Fibroblast of lung (primary cell): ENCODE measurements around the gene TCP11. TPM values are rescaled to one million over a fixed set of nuclear protein-coding genes. Genes with fewer than 3 reads are reported as not detected.
A peak's percentile ranks its signal among the peaks of the same experiment; 100 is the strongest.

Source experiments
- DNase-seq, 2 donors: peaks; one replicate each; pipeline versions ENCODE4 v3.0.0 to v3.0.0-alpha.2; 2010; ENCODE audit warnings: low read depth in 2 of 2
- H2AFZ ChIP-seq: 2 replicates; pipeline ENCODE4 v1.5.1; 2012; ENCODE audit warnings: low read length, control low read depth, inconsistent platforms
- H3K27ac ChIP-seq: 2 replicates; pipeline ENCODE4 v1.5.1; 2011; ENCODE audit warnings: low read length, control low read depth; ENCODE audit not compliant: insufficient read depth
- H3K27me3 ChIP-seq: 2 replicates; pipeline ENCODE4 v1.5.1; 2011; ENCODE audit warnings: mild to moderate bottlenecking, low read length; ENCODE audit not compliant: control insufficient read depth, insufficient read depth
- H3K36me3 ChIP-seq: 2 replicates; pipeline ENCODE4 v1.5.1; 2011; ENCODE audit warnings: low read length; ENCODE audit not compliant: control insufficient read depth, insufficient read depth
- H3K4me1 ChIP-seq: 2 replicates; pipeline ENCODE4 v1.5.1; 2011; ENCODE audit warnings: low read length; ENCODE audit not compliant: control insufficient read depth, insufficient read depth; ENCODE audit errors: extremely low read depth
- H3K4me2 ChIP-seq: 2 replicates; pipeline ENCODE4 v1.5.1; 2011; ENCODE audit warnings: low read length, control low read depth; ENCODE audit not compliant: insufficient read depth; ENCODE audit errors: extremely low read depth
- H3K4me3 ChIP-seq, 4 experiments: fragments of 200-600 bp in 1 of 4; sonication (generic) in 1 of 4; replicated peaks in 1 of 4; 2 replicates each; pipeline ENCODE4 v1.5.1; 2011 to 2016; ENCODE audit warnings: low read length in 4 of 4, low read depth in 3 of 4, mild to moderate bottlenecking in 3 of 4, control low read depth in 2 of 4, inconsistent platforms in 1 of 4, mixed read lengths in 1 of 4; ENCODE audit not compliant: insufficient read depth in 1 of 4; ENCODE audit errors: control extremely low read depth in 1 of 4
- H3K79me2 ChIP-seq: 2 replicates; pipeline ENCODE4 v1.5.1; 2012; ENCODE audit warnings: mild to moderate bottlenecking, low read length, inconsistent platforms; ENCODE audit not compliant: control insufficient read depth, insufficient read depth
- H3K9ac ChIP-seq: 2 replicates; pipeline ENCODE4 v1.5.1; 2011; ENCODE audit warnings: mild to moderate bottlenecking, low read length, control low read depth; ENCODE audit not compliant: insufficient read depth
- H3K9me3 ChIP-seq: 2 replicates; pipeline ENCODE4 v1.5.1; 2012; ENCODE audit warnings: low read depth, low read length; ENCODE audit not compliant: control insufficient read depth, insufficient read depth
- H4K20me1 ChIP-seq: 2 replicates; pipeline ENCODE4 v1.5.1; 2011; ENCODE audit warnings: low read length; ENCODE audit not compliant: control insufficient read depth, insufficient read depth; ENCODE audit errors: extremely low read depth
- EZH2 ChIP-seq: IDR thresholded peaks from 2 replicates; pipeline ENCODE4 v1.5.1; 2012; ENCODE audit warnings: low read length, control low read depth, mild to moderate bottlenecking; ENCODE audit errors: missing control alignments
- polyA plus RNA-seq, 2 donors: library from polyadenylated mRNA; depleted of rRNA in 1 of 2; stranded (reverse) in 1 of 2; unstranded in 1 of 2; fragments of >200 nt; gene quantifications; 2 replicates each; pipeline ENCODE4 v1.2.1, GENCODE V29; 2011 to 2012; ENCODE audit warnings: missing spikeins in 1 of 2
- total RNA-seq: library from RNA; depleted of rRNA; stranded (reverse); fragments of >200 nt; gene quantifications from 2 replicates; pipeline ENCODE4 v1.2.1, GENCODE V29; 2014
- TF ChIP-seq, protein P1 (sequence below), 2 donors: IDR thresholded peaks in 1 of 2; conservative IDR thresholded peaks in 1 of 2; 1 replicate in 1 of 2; 2 replicates in 1 of 2; pipeline ENCODE4 v1.5.1; 2011 to 2012; ENCODE audit warnings: low read length in 2 of 2, control low read depth in 1 of 2, inconsistent platforms in 1 of 2, low read depth in 1 of 2, mild to moderate bottlenecking in 1 of 2

The TCP11 gene
- total and polyA plus RNA-seq, 2 donors (not counting 1 experiment from before 2014, with no cell fraction given) = 0.17 to 0.24 TPM

- no peak overlapping the region for H3K27ac ChIP-seq
- H3K9ac ChIP-seq = no peak overlapping the region
- H3K4me2 ChIP-seq = no peak overlapping the region
- H3K4me3 ChIP-seq = no peak overlapping the region
- H3K36me3 ChIP-seq = no peaks in the 10 kb centered on the region
- H2AFZ ChIP-seq = no peak overlapping the region
- no peak for TF ChIP-seq EZH2
- TF ChIP-seq, protein P1, sequence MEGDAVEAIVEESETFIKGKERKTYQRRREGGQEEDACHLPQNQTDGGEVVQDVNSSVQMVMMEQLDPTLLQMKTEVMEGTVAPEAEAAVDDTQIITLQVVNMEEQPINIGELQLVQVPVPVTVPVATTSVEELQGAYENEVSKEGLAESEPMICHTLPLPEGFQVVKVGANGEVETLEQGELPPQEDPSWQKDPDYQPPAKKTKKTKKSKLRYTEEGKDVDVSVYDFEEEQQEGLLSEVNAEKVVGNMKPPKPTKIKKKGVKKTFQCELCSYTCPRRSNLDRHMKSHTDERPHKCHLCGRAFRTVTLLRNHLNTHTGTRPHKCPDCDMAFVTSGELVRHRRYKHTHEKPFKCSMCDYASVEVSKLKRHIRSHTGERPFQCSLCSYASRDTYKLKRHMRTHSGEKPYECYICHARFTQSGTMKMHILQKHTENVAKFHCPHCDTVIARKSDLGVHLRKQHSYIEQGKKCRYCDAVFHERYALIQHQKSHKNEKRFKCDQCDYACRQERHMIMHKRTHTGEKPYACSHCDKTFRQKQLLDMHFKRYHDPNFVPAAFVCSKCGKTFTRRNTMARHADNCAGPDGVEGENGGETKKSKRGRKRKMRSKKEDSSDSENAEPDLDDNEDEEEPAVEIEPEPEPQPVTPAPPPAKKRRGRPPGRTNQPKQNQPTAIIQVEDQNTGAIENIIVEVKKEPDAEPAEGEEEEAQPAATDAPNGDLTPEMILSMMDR (conservative IDR thresholded peaks at IDR 0.05 in 1 of 2, IDR thresholded peaks at IDR 0.05 in 1 of 2; ENCODE audit: low read depth in 1 of 2, low read length in 2 of 2) = no peak
- H3K9me3 ChIP-seq = no peaks in the 10 kb centered on the region
- peaks cover 6% of the 10 kb centered on the region for H3K27me3 ChIP-seq
- peak in 1 of 2 donors; percentile 54 for DNase-seq
- H3K4me1 ChIP-seq = no peaks in the 10 kb centered on the region
- no peaks in the 10 kb centered on the region for H4K20me1 ChIP-seq
- no peaks in the 10 kb centered on the region for H3K79me2 ChIP-seq
Measured at GRCh38 chr6:35128496-35128895, 12.6 kb downstream of the TCP11 start.

- Histone ChIP-seq H3K27me3 (peaks cover 6% of the 10 kb centered on the region), H3K4me2 (no peak overlapping the region), H4K20me1 (no peaks in the 10 kb centered on the region), H3K4me3 (no peak overlapping the region), H3K36me3 (no peaks in the 10 kb centered on the region), H3K4me1 (no peaks in the 10 kb centered on the region), H3K9me3 (no peaks in the 10 kb centered on the region), H3K9ac (no peak overlapping the region), H2AFZ (no peak overlapping the region), H3K27ac (no peak overlapping the region), H3K79me2 (no peaks in the 10 kb centered on the region)
- DNase-seq = no peak
- TF ChIP-seq, protein P1 (conservative IDR thresholded peaks at IDR 0.05 in 1 of 2, IDR thresholded peaks at IDR 0.05 in 1 of 2; ENCODE audit: low read depth in 1 of 2, low read length in 2 of 2) = no peak
- no peak for TF ChIP-seq EZH2
Measured at GRCh38 chr6:35128042-35128441, 13.1 kb downstream of the TCP11 start.

DNA sequence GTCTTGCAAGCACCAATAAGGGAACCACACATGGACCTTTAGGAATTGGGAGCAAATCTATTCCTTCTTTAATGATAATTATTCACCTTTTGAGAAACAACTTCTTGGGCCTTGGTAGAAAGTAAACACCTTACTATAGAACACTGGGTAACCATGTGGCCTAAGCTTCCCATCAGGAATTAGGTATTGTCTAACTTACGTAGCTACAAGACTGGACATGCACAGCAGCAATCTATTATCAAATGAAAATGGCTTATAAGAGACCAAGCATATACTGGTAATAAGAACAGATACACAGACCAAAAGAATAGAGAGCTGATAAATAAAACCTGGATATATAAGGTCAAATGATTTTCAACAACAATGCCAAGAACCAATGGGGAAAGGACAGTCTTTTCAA, 16.8 kb downstream of the TCP11 start:
- Histone ChIP-seq H3K9me3 (no peaks in the 10 kb centered on the region), H3K27me3 (peaks cover 6% of the 10 kb centered on the region), H3K4me3 (no peak overlapping the region), H3K27ac (no peak overlapping the region), H3K4me2 (no peak overlapping the region), H4K20me1 (no peaks in the 10 kb centered on the region), H3K4me1 (no peaks in the 10 kb centered on the region), H3K79me2 (no peaks in the 10 kb centered on the region), H3K36me3 (no peaks in the 10 kb centered on the region), H2AFZ (no peak overlapping the region), H3K9ac (no peak overlapping the region)
- no peak for DNase-seq
- TF ChIP-seq EZH2 = no peak
- TF ChIP-seq, protein P1 (conservative IDR thresholded peaks at IDR 0.05 in 1 of 2, IDR thresholded peaks at IDR 0.05 in 1 of 2; ENCODE audit: low read depth in 1 of 2, low read length in 2 of 2) = no peak
